Measurements from ENCODE around the gene TRAPPC2. TPM values are rescaled to one million over a fixed set of nuclear protein-coding genes. Genes with fewer than 3 reads are reported as not detected.

TRAPPC2 gene
- total RNA-seq = 22.5 TPM

GRCh38 chrX:13734278-13735172 lies at the start of gene TRAPPC2, which contains the start of gene OFD1:
Gene TRAPPC2 (minus strand): TSS chrX:13734620. CDS start chrX:13719963, 14,657 bp downstream.
Gene OFD1 (plus strand): TSS chrX:13734748. CDS start chrX:13735072, 324 bp downstream.
- DNase-seq = peak; percentile 92

GRCh38 chrX:13780868-13781427 lies 46.5 kb upstream of the TRAPPC2 start:
- DNase-seq = no peak

- no peak for DNase-seq
These were observed 44.5 kb upstream of the TRAPPC2 start for GRCh38 chrX:13778916-13779315.

GRCh38 chrX:13776387-13776786 lies 42.0 kb upstream of the TRAPPC2 start:
- no peak for DNase-seq

- DNase-seq = no peak
These were observed 41.4 kb upstream of the TRAPPC2 start for GRCh38 chrX:13775837-13776236.

- DNase-seq = no peak
These were observed 40.3 kb upstream of the TRAPPC2 start for GRCh38 chrX:13774696-13775095.

GRCh38 chrX:13770013-13770535 lies 35.7 kb upstream of the TRAPPC2 start:
- no peak for DNase-seq

- DNase-seq = no peak
These were observed 34.5 kb upstream of the TRAPPC2 start for GRCh38 chrX:13768939-13769338.

GRCh38 chrX:13764765-13765164 lies 30.3 kb upstream of the TRAPPC2 start:
- no peak for DNase-seq

- DNase-seq = no peak
These were observed 29.9 kb upstream of the TRAPPC2 start for GRCh38 chrX:13764281-13764680.

- DNase-seq = no peak
These were observed 29.1 kb upstream of the TRAPPC2 start for GRCh38 chrX:13763489-13763888.

GRCh38 chrX:13761606-13762414 lies 27.4 kb upstream of the TRAPPC2 start:
- DNase-seq = no peak

GRCh38 chrX:13760426-13760825 lies 26.0 kb upstream of the TRAPPC2 start:
- no peak for DNase-seq

- DNase-seq = no peak
These were observed 24.8 kb upstream of the TRAPPC2 start for GRCh38 chrX:13759152-13759718.

GRCh38 chrX:13756381-13756780 lies 22.0 kb upstream of the TRAPPC2 start:
- DNase-seq = no peak

- no peak for DNase-seq
These were observed 20.8 kb upstream of the TRAPPC2 start for GRCh38 chrX:13755254-13755653.

GRCh38 chrX:13754765-13755164 lies 20.3 kb upstream of the TRAPPC2 start:
- DNase-seq = no peak

GRCh38 chrX:13752646-13753045 lies 18.2 kb upstream of the TRAPPC2 start:
- no peak for DNase-seq

- DNase-seq = no peak
These were observed 17.7 kb upstream of the TRAPPC2 start for GRCh38 chrX:13752141-13752540.

GRCh38 chrX:13750812-13751211 lies 16.4 kb upstream of the TRAPPC2 start:
- no peak for DNase-seq

GRCh38 chrX:13750204-13750603 lies 15.8 kb upstream of the TRAPPC2 start:
- DNase-seq = no peak

- DNase-seq = no peak
These were observed 14.1 kb upstream of the TRAPPC2 start for GRCh38 chrX:13748486-13748885.

Measured in skin of body (tissue), 2 donors.